ENCODE measurements around the gene RBM39. TPM values are rescaled to one million over a fixed set of nuclear protein-coding genes. Genes with fewer than 3 reads are reported as not detected.
"Not testable (repeated sequence)": the region's sequence is repeated elsewhere in the genome, so short reads cannot be mapped to it uniquely, and the experiment has no call there.

Gene RBM39
- total RNA-seq, 1 donor from 2014 or later = 370 TPM

- H3K27me3 ChIP-seq; H3K4me3 ChIP-seq; H3K27ac ChIP-seq; H3K9me3 ChIP-seq; intact Hi-C loops (cut with DNase I): not testable (repeated sequence)
- H3K36me3 ChIP-seq = peaks cover 5 to 93% of the 10 kb centered on the region in 2 donors
- H3K4me1 ChIP-seq = peaks cover 33% of the 10 kb centered on the region
- DNase-seq (ENCODE audit: extremely low spot score in 2 of 2) = peak in 1 of 2 donors; percentile 32
These were observed 36.2 kb downstream of the RBM39 start for GRCh38 chr20:35705894-35706293.

DNA sequence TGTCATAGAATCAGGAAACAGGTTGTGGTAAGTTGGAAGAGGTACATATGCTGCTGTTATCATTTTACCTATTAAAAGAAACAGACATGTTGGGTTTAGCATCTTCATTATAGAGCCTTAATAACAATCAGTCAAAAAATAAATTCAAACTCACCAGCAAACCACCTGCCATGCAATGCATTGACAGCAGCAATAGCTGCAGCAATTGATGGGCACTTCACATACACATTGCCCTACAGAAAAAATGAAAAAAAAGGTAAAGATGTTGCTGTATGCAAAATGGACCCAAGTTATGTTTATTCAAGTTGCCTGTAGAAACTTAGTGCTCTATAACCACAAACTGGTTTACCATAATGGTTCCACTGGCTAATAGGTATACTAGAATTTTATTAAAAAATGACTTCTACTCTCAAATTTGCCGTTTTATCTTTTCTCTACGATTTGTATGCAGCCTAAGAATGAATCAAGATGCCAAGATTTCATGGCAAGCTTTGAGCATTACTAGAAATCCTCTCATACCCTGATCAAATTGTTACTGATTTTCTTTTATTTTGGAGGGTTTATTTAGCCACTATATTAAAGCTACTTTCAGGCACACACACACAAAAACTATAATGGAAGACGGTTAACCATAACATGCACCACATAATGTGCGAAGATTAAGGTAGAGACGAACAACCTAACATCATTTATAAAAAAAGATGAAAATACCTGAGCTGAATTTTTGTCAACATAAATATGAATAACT is 37.4 kb downstream of the RBM39 start:
- no peak for TF ChIP-seq POLR2A (IDR thresholded peaks at IDR 0.05)
- TF ChIP-seq POLR2AphosphoS5 (IDR thresholded peaks at IDR 0.05; ENCODE audit: insufficient read depth in 1 of 2, low read depth in 1 of 2) = no peak
- TF ChIP-seq, protein P1, sequence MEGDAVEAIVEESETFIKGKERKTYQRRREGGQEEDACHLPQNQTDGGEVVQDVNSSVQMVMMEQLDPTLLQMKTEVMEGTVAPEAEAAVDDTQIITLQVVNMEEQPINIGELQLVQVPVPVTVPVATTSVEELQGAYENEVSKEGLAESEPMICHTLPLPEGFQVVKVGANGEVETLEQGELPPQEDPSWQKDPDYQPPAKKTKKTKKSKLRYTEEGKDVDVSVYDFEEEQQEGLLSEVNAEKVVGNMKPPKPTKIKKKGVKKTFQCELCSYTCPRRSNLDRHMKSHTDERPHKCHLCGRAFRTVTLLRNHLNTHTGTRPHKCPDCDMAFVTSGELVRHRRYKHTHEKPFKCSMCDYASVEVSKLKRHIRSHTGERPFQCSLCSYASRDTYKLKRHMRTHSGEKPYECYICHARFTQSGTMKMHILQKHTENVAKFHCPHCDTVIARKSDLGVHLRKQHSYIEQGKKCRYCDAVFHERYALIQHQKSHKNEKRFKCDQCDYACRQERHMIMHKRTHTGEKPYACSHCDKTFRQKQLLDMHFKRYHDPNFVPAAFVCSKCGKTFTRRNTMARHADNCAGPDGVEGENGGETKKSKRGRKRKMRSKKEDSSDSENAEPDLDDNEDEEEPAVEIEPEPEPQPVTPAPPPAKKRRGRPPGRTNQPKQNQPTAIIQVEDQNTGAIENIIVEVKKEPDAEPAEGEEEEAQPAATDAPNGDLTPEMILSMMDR (IDR thresholded peaks at IDR 0.05) = no peak
- intact Hi-C loops (cut with DNase I) = no loop called here
- peaks cover 5 to 86% of the 10 kb centered on the region in 2 donors for H3K36me3 ChIP-seq
- no peaks in the 10 kb centered on the region for H3K9me3 ChIP-seq
- DNase-seq (ENCODE audit: extremely low spot score in 2 of 2) = peak in 1 of 2 donors; percentile 5
- H3K4me3 ChIP-seq = no peak overlapping the region
- H3K27me3 ChIP-seq = no peaks in the 10 kb centered on the region
- H3K27ac ChIP-seq = no peak overlapping the region
- peaks cover 35% of the 10 kb centered on the region for H3K4me1 ChIP-seq

GRCh38 chr20:35702824-35703695 is 39.0 kb downstream of the RBM39 start:
- TF ChIP-seq POLR2AphosphoS5 (IDR thresholded peaks at IDR 0.05; ENCODE audit: insufficient read depth in 1 of 2, low read depth in 1 of 2) (no peak), POLR2A (IDR thresholded peaks at IDR 0.05) (no peak)
- TF ChIP-seq, protein P1 (IDR thresholded peaks at IDR 0.05) = no peak
- H3K27ac ChIP-seq = no peak overlapping the region
- intact Hi-C loops (cut with DNase I) = no loop called here
- no peaks in the 10 kb centered on the region for H3K27me3 ChIP-seq
- no peak for DNase-seq (ENCODE audit: extremely low spot score in 2 of 2)
- H3K36me3 ChIP-seq = peaks cover 5 to 71% of the 10 kb centered on the region in 2 donors
- no peak overlapping the region for H3K4me3 ChIP-seq
- peaks cover 30% of the 10 kb centered on the region for H3K4me1 ChIP-seq
- H3K9me3 ChIP-seq = no peaks in the 10 kb centered on the region

DNA sequence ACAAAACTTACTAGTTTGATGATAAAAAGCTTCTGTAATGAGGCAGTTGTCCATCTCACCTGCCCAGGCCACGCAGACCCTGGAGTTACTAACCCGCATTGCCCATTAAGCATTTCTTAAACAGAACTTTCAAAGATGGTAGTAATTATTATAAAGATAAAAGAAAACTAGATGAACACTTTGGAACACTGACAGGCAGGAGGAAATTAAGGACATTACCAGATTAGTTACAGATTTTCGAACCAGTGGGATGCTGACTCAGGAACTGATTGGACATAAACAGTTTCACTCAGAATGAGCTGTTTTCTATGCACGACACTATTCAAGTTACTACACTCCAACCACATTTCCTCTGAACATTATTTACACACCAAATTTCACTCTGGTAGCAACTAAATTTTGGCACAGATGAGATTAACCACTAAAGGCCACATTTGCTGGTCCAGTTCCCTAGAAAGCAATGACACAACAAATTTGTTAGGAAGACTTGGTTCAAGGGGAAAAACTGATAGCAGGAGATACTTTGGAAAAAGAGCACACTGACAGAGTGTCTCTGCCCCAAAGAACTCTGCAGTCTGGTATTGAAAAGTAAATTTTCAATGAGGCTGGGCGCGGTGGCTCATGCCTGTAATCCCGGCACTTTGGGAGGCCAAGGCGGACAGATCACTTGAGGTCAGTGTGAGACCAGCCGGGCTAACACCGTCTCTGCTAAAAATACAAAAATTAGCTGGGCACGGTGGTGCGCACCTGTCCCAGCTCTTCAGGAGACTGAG is 39.8 kb downstream of the RBM39 start:
- Histone ChIP-seq H3K4me1 (peaks cover 30% of the 10 kb centered on the region), H3K36me3 (peaks cover 5 to 64% of the 10 kb centered on the region in 2 donors), H3K9me3 (no peaks in the 10 kb centered on the region), H3K27me3 (no peaks in the 10 kb centered on the region), H3K27ac (no peak overlapping the region), H3K4me3 (no peak overlapping the region)
- DNase-seq (ENCODE audit: extremely low spot score in 2 of 2) = peak in 1 of 2 donors; percentile 60
- TF ChIP-seq POLR2A (IDR thresholded peaks at IDR 0.05) = no peak
- intact Hi-C loops (cut with DNase I) = no loop called here

GRCh38 chr20:35700625-35701148 is 41.4 kb downstream of the RBM39 start:
- H3K27me3 ChIP-seq = no peaks in the 10 kb centered on the region
- TF ChIP-seq, protein P1 (IDR thresholded peaks at IDR 0.05) = no peak
- TF ChIP-seq POLR2AphosphoS5 (IDR thresholded peaks at IDR 0.05; ENCODE audit: insufficient read depth in 1 of 2, low read depth in 1 of 2) = no peak
- TF ChIP-seq POLR2A (IDR thresholded peaks at IDR 0.05) = no peak
- DNase-seq (ENCODE audit: extremely low spot score in 2 of 2) = peak in 1 of 2 donors; percentile 34
- no peaks in the 10 kb centered on the region for H3K9me3 ChIP-seq
- H3K36me3 ChIP-seq = peaks cover 5 to 50% of the 10 kb centered on the region in 2 donors
- intact Hi-C loops (cut with DNase I) = no loop called here
- H3K4me1 ChIP-seq = peaks cover 29% of the 10 kb centered on the region
- no peak overlapping the region for H3K27ac ChIP-seq
- H3K4me3 ChIP-seq = no peak overlapping the region
